ENCODE results near the gene FAM161B.

GRCh38 chr14:73888971-73889370 is 60.9 kb downstream of the FAM161B start:
- TF ChIP-seq CTCF (conservative IDR thresholded peaks at IDR 0.05; ENCODE audit: low read depth, low read length) (no peak), EZH2 (IDR thresholded peaks at IDR 0.05; ENCODE audit: low read length, unreplicated experiment) (no peak)
